Nephron progenitor cell (in vitro differentiated cells): Measurements from ENCODE around the gene NPAS2.

Experiments used
- DNase-seq: peaks from one replicate; pipeline ENCODE4 v3.0.0; 2021
- H3K27ac Mint-ChIP-seq: 2 replicates; pipeline ENCODE4 v1.8.0; 2021; ENCODE audit warnings: mild to moderate bottlenecking, moderate library complexity, mixed read lengths
- H3K27me3 Mint-ChIP-seq: 2 replicates; pipeline ENCODE4 v1.8.0; 2021; ENCODE audit warnings: mild to moderate bottlenecking, low read depth, mixed read lengths; ENCODE audit not compliant: poor library complexity
- H3K36me3 Mint-ChIP-seq: 2 replicates; pipeline ENCODE4 v1.8.0; 2021; ENCODE audit warnings: low read depth, mixed read lengths
- H3K4me1 Mint-ChIP-seq: 2 replicates; pipeline ENCODE4 v1.8.0; 2021; ENCODE audit warnings: mixed read lengths
- H3K4me3 Mint-ChIP-seq: 2 replicates; pipeline ENCODE4 v1.8.0; 2021; ENCODE audit warnings: mild to moderate bottlenecking, moderate library complexity, mixed read lengths
- H3K9me3 Mint-ChIP-seq: 2 replicates; pipeline ENCODE4 v1.8.0; 2021; ENCODE audit warnings: mild to moderate bottlenecking, moderate library complexity, mixed read lengths
- TF ChIP-seq, protein P1 (sequence below): fragments of 200-600 bp; sonication (generic); IDR thresholded peaks from 2 replicates; pipeline ENCODE4 v1.5.0; 2021; ENCODE audit warnings: antibody characterized with exemption

Gene NPAS2

GRCh38 chr2:100819370-100820272 is at the start of gene NPAS2:
Gene NPAS2, plus strand, starts transcription at chr2:100820139. Its CDS starts 84,616 bp downstream, at chr2:100904755.
- Mint-ChIP-seq H3K9me3 (no peaks in the 10 kb centered on the region), H3K27ac (no peak within 1 kb of the TSS), H3K4me3 (peak within 1 kb of the TSS; percentile 83), H3K4me1 (peaks cover 10% of the 10 kb centered on the region), H3K36me3 (no peaks in the 10 kb centered on the region), H3K27me3 (peaks cover 90% of the 10 kb centered on the region)
- TF ChIP-seq, protein P1, sequence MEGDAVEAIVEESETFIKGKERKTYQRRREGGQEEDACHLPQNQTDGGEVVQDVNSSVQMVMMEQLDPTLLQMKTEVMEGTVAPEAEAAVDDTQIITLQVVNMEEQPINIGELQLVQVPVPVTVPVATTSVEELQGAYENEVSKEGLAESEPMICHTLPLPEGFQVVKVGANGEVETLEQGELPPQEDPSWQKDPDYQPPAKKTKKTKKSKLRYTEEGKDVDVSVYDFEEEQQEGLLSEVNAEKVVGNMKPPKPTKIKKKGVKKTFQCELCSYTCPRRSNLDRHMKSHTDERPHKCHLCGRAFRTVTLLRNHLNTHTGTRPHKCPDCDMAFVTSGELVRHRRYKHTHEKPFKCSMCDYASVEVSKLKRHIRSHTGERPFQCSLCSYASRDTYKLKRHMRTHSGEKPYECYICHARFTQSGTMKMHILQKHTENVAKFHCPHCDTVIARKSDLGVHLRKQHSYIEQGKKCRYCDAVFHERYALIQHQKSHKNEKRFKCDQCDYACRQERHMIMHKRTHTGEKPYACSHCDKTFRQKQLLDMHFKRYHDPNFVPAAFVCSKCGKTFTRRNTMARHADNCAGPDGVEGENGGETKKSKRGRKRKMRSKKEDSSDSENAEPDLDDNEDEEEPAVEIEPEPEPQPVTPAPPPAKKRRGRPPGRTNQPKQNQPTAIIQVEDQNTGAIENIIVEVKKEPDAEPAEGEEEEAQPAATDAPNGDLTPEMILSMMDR, result no peak
- DNase-seq, result peak; percentile 55

DNA sequence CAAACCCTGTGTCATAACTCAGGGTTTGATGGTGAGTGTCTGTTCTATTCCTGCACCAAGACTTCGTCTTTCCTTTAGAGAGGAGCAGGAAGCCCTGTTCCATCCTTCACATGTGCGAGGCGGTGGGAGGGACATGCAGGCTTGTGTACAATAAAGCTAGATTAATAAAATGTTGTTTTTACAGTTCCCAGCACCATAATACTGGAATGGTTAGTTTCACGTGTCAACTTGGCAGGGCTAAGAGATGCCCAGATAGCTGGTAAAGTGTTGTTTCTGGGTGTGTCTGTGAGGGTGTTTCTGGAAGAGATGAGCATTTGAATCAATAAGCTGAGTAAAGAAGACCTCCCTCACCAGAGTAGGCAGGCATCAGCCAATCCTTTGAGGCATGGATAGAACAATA is 48.8 kb upstream of the NPAS2 start:
- no peak overlapping the region for H3K27ac Mint-ChIP-seq
- peaks cover 11% of the 10 kb centered on the region for H3K4me1 Mint-ChIP-seq
- no peaks in the 10 kb centered on the region for H3K9me3 Mint-ChIP-seq
- DNase-seq, result no peak
- H3K27me3 Mint-ChIP-seq, result peaks cover 18% of the 10 kb centered on the region
- no peaks in the 10 kb centered on the region for H3K36me3 Mint-ChIP-seq
- H3K4me3 Mint-ChIP-seq, result no peak overlapping the region
- TF ChIP-seq, protein P1, result no peak

DNA sequence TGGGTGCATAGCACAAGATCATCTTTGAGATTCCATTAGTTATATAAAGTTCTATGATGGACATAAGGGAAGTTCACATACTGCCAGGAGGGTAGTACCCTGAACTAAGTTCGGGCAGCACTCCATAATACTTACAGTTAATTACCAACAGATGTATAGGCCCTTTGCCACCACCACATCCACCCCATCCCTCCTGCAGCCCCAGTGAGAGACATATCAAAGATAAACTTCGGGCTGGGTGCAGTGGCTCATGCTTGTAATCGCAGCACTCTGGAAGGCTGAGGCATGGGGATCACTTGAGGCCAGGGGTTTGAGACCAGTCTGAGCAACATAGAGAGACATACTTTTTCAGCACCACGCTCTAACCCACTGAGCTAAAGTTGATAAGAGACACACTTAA is 46.4 kb upstream of the NPAS2 start:
- no peak for DNase-seq
- Mint-ChIP-seq H3K4me1 (peaks cover 6% of the 10 kb centered on the region), H3K9me3 (no peaks in the 10 kb centered on the region), H3K36me3 (no peaks in the 10 kb centered on the region), H3K27me3 (peaks cover 18% of the 10 kb centered on the region), H3K4me3 (no peak overlapping the region), H3K27ac (no peak overlapping the region)
- TF ChIP-seq, protein P1, result no peak

GRCh38 chr2:100776445-100776844 is 43.5 kb upstream of the NPAS2 start:
- Mint-ChIP-seq H3K27ac (no peak overlapping the region), H3K36me3 (no peaks in the 10 kb centered on the region), H3K27me3 (peaks cover 23% of the 10 kb centered on the region), H3K4me3 (no peak overlapping the region), H3K9me3 (no peaks in the 10 kb centered on the region), H3K4me1 (peaks cover 26% of the 10 kb centered on the region)
- TF ChIP-seq, protein P1, result no peak
- DNase-seq, result no peak

DNA sequence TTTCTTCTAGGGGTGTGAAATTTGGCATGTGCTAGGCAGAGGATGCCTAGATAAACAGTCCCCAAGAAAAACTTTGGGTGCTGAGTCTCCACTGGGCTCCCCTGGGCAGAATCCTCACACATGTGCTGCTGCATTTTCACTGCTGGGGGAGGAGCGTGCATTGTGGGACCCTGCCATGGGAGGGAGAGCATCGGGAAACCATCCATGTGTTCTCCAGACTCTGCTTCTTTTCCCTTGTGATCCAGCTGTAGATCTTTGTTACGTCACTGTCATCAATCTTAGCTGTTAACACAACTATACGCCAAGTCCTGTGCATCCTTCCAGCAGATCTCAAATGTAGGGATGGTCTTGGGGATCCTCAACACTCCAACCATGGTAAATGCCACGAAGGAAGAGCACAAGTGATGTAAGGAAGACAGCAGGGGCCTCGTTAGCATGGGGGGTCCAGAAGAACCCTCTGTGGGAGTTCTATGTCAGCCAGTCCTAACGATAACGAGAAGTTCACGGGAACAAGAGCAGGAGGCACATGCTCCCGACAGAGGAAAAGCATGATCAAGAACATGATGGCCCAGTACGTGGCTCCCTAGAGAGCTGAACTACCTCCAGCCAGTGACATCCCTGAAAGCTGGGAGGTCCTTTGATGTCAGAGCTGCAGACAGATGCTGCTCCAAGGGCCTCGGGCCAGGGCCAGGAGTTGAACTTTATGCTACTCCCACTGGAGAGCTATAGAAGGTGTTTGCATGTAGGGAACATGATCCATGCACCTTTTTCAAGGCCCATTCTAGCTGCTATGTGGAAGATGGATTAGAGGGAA is 41.1 kb upstream of the NPAS2 start:
- Mint-ChIP-seq H3K9me3 (no peaks in the 10 kb centered on the region), H3K36me3 (no peaks in the 10 kb centered on the region), H3K4me3 (no peak overlapping the region), H3K4me1 (peaks cover 42% of the 10 kb centered on the region), H3K27ac (no peak overlapping the region), H3K27me3 (peaks cover 23% of the 10 kb centered on the region)
- TF ChIP-seq, protein P1, result no peak
- no peak for DNase-seq
